WI38 (cell line): ENCODE results near the gene C1orf53.
A peak's percentile ranks its signal among the peaks of the same experiment; 100 is the strongest.

Source experiments
- H3K4me3 ChIP-seq: 2 replicates; pipeline ENCODE4 v1.5.1; 2011; ENCODE audit warnings: low read depth, mild to moderate bottlenecking, control low read depth, low read length
- TF ChIP-seq, protein P1 (sequence below): IDR thresholded peaks from 2 replicates; pipeline ENCODE4 v1.5.1; 2012; ENCODE audit warnings: low read depth, mild to moderate bottlenecking, control low read depth, low read length

Gene C1orf53

DNA sequence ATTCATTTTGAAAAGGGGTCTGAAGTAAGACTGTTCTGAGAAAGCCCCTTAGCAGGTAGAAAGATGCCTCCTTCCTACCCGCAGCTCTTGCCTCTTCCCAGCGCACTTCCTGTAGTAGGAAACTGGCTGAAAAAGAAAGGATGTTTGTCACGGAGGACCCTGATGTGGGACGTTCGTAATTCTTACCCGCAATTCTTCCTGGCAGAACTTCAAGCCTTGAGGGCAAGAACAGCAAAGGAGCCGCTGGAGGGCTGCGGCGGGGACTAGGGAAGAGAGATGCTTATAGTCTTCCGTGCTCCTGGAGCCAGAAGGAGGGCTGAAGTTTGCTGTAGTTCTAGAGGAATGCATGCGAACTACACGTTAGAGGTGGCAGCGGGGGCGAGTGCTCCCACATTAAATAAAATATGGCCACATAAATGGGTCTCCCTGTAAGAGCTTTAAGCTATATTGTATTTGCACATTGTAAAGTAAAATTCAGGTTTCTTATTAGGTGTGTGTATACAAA lies 6.3 kb downstream of the C1orf53 start:
- TF ChIP-seq, protein P1, sequence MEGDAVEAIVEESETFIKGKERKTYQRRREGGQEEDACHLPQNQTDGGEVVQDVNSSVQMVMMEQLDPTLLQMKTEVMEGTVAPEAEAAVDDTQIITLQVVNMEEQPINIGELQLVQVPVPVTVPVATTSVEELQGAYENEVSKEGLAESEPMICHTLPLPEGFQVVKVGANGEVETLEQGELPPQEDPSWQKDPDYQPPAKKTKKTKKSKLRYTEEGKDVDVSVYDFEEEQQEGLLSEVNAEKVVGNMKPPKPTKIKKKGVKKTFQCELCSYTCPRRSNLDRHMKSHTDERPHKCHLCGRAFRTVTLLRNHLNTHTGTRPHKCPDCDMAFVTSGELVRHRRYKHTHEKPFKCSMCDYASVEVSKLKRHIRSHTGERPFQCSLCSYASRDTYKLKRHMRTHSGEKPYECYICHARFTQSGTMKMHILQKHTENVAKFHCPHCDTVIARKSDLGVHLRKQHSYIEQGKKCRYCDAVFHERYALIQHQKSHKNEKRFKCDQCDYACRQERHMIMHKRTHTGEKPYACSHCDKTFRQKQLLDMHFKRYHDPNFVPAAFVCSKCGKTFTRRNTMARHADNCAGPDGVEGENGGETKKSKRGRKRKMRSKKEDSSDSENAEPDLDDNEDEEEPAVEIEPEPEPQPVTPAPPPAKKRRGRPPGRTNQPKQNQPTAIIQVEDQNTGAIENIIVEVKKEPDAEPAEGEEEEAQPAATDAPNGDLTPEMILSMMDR, result no peak
- no peak overlapping the region for H3K4me3 ChIP-seq

DNA sequence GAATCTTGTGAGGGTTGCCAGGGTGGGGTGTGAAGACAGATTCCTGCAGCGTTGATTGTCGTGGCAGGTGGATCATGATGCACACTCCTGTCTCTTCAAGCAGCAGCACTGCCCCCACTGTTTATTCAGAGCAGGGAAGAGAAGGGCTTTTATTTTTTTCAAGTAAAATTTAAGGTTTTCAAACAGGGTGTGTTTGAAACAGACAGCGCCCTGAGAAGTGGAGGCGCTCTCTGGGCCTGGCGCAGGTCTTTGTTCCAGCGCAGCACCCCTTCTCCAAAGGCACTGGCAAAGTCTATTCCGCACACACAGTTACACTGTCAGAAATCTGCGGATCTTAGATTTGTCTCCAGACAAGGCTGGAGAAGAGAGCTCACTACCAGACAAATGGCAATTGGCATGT lies 7.0 kb downstream of the C1orf53 start:
- TF ChIP-seq, protein P1, result no peak
- no peak overlapping the region for H3K4me3 ChIP-seq

DNA sequence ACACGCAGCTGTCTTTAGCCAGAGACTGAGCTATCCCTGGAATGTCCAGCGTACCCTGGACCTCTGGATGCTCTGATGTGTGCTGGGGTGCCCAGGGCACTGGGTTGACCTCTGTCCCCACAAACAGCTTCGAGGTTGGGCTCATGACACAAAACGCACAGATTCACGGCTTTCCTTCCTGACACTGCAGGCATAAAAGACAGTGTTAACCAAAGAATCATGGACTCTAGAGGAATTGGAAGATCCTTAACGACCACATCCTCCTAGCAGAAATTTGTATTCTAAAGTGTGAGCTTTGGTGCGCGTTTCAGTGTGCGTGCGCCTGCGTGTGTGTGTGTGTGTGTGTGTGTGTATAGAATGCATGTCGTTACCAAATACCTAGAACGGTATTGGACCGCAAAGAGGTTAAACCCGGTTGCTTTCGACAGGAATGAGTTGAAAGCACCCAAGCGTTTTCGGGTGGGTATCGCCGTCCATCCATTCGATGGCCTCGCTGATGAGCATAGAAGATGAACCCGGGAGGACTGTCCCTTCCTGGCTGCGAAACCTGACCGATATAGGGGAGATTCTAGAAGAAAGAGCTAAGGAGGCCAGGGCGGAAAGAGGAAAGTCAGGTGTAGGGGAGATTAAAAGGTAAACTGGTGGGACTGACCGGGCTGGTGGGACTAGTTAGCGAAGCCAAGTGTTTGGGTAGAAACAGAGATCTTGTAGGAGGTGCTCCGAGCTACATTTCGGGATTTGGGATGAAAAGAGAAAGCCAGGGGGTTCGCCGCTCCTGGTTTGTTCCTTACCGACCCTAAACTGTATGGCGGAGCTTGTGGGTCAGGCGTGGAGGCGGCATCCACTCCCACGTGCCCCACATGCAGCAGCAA lies 7.9 kb downstream of the C1orf53 start:
- no peak overlapping the region for H3K4me3 ChIP-seq
- TF ChIP-seq, protein P1, result no peak

DNA sequence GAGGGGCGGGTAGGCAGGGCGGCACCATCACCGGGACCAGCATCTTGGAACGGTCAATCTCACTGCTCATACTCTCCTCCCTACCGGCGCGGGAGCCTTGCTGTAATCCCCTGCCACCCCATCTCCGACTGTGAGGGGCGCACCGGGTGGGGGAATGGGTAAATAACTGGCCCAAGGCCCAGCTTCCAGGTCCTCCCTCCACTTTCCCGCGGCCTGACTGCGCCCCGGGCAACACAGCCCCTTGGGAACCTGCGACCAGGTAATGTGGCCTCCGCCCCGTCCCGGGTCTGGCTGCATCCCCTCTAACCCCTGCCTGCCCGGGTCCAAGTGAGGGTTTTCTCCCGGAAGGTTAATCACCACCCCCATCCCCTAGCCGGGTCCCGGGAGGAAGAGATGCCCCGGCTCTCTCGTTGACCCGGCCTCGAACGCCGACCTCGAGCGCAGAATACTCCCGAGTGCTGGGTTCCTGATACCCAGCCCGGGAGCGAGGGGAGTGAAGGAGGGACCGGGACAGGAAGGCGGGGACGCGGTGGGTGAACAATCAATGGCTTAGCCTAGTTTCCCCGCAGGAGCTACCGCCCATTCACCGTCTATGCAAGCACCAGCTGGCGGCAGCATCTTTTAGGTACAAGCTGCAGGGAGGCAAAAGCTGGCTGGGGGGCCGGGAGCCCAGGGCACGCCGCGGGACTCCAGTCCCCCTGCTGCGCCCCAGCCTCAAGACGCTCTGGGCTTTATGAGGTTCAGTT lies 8.9 kb downstream of the C1orf53 start:
- peak overlapping the region; percentile 11; the same call in 1 of the 2 replicates for H3K4me3 ChIP-seq
- TF ChIP-seq, protein P1, result no peak

DNA sequence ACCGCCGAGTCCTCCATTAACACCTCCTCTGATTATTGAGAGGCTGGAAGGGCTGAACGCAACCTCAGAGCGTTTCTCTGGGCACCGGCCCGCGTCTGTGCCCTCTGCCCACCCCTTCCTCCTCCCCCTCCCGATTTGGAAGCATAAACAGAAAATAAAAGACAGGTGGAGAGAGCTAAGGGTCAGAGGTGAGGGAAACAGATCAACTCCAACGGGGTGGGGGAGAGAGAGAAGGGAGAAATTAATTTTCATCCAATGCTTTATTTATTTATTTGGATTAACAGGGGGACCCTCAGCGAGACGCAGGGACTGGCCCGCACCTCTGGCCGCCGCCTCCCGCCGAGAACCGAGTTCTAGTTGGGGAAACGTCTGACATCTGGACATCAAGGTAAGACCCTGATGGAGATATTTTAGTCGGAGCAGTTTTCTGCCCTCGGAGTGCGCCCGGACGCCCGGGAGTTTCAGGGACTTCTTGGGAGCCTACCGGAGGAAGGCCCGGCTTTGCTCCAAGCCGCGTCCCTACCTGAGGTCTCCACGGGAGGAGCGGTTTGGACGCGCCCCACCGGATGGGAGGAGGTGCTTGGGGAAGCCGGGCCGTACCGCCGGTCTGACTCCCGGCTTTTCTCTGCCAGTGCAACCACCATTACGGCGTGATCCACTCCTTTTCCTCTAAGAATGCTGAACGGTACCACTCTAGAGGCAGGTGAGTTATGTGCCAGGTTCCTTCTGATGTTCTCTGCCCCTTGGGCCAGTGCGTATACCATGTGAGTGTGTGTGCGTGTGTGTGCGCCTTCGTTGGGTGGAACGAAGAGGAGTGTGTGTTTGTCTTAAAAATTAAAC lies 9.6 kb downstream of the C1orf53 start:
- TF ChIP-seq, protein P1, result no peak
- H3K4me3 ChIP-seq, result peak overlapping the region; percentile 22

DNA sequence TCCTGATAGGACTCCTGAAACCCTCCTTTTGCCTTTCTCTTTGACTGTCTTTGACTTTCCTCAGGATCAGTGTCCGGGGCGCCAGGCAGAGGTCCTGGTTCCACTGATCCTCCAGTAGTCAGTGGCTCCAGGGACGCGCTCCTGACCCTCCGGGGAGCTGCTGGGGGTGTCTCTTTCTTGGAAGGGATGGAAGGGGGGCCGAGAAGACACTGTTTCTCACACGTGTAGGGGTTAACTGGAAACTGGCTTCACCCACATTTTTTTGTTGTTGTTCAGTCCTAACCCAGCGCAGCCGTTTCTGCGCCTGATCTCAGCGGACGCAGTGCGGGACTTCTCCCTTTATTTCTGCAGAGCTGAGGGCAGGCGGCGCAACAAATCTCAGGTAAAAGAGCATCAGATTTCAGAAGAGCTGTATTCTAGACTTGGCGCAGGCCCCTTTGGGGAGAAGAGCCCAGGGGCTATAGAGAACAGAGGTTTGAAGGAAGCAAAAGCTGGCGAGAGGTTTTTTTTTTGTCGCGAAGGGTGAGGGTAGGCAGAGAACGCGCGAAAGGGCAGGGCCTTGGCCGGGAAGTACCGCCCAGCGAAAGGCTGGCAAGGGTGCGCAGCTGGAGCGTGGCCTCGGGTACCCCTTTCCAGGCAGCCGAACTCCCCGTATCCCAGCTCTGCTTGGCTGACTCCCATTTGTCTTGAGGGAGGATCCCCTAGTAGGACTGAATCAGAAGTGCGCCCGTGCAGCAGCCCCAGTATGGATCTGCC lies 10.5 kb downstream of the C1orf53 start:
- H3K4me3 ChIP-seq, result peak overlapping the region; percentile 1; the same call in 1 of the 2 replicates
- TF ChIP-seq, protein P1, result no peak
